PC-3 (cell line): ENCODE data around the gene DLG5. TPM values are rescaled to one million over a fixed set of nuclear protein-coding genes. Genes with fewer than 3 reads are reported as not detected.

ENCODE experiments used
- ATAC-seq: fragments of 200-7000 bp; cut with Tn5 transposase; 2 replicates; pipeline ENCODE4 v1.9.1; 2020; ENCODE audit warnings: mild to moderate bottlenecking, moderate library complexity
- BruUV-seq: library from RNA; stranded (reverse); fragments of 400-500 nt; replicated peaks from 2 replicates; lab custom pipeline; 2021; lab: Mats Ljungman, UMichigan
- CTCF ChIA-PET: fragments of 300-600 bp; sonication (Branson Sonifier 250); formaldehyde crosslinking; loops from one replicate; lab custom pipeline; 2022; ENCODE audit warnings: antibody characterized with exemption; lab: Charles Lee
- POLR2A ChIA-PET: fragments of 300-600 bp; sonication (Branson Sonifier 250); formaldehyde crosslinking; loops from one replicate; lab custom pipeline; 2022; ENCODE audit warnings: antibody characterized with exemption; ENCODE audit not compliant: unreplicated experiment; lab: Charles Lee
- DNase-seq: peaks from one replicate; pipeline ENCODE4 v3.0.0-alpha.2; 2015
- H2AFZ ChIP-seq: fragments of 300-600 bp; sonication (generic); 2 replicates; pipeline ENCODE4 v1.6.0; 2016; ENCODE audit warnings: antibody characterized with exemption, low read length
- H3F3A ChIP-seq: fragments of 300-600 bp; sonication (generic); one replicate; pipeline ENCODE4 v1.6.0; 2017; ENCODE audit warnings: antibody characterized with exemption, low read length, control low read depth, mild to moderate bottlenecking; ENCODE audit not compliant: unreplicated experiment
- H3K27ac ChIP-seq: fragments of 300-600 bp; sonication (generic); 2 replicates; pipeline ENCODE4 v1.5.1; 2016; ENCODE audit warnings: mild to moderate bottlenecking, low read length
- H3K27me3 ChIP-seq: fragments of 300-600 bp; sonication (generic); 2 replicates; pipeline ENCODE4 v1.6.1; 2016; ENCODE audit warnings: low read length, mixed read lengths
- H3K36me3 ChIP-seq: fragments of 300-600 bp; sonication (generic); 2 replicates; pipeline ENCODE4 v1.6.1; 2016; ENCODE audit warnings: low read depth, mixed run types, low read length, mixed read lengths
- H3K4me1 ChIP-seq: fragments of 300-600 bp; sonication (generic); 2 replicates; pipeline ENCODE4 v1.5.1; 2016; ENCODE audit warnings: low read length; ENCODE audit not compliant: insufficient read depth
- H3K4me2 ChIP-seq: fragments of 300-600 bp; sonication (generic); 2 replicates; pipeline ENCODE4 v1.6.0; 2016; ENCODE audit warnings: low read length
- H3K4me3 ChIP-seq: fragments of 300-600 bp; sonication (generic); 2 replicates; pipeline ENCODE4 v1.5.1; 2016; ENCODE audit warnings: mild to moderate bottlenecking, low read length, mixed read lengths
- H3K79me2 ChIP-seq: fragments of 300-600 bp; sonication (generic); 2 replicates; pipeline ENCODE4 v1.6.1; 2017; ENCODE audit warnings: low read length, mixed read lengths
- H3K9ac ChIP-seq: fragments of 300-600 bp; sonication (generic); 2 replicates; pipeline ENCODE4 v1.6.0; 2016; ENCODE audit warnings: mild to moderate bottlenecking, low read length
- H3K9me2 ChIP-seq: fragments of 300-600 bp; sonication (generic); replicated peaks from 2 replicates; pipeline ENCODE4 v1.6.1; 2016; ENCODE audit warnings: mixed run types, low read length, mixed read lengths
- H3K9me3 ChIP-seq: fragments of 300-600 bp; sonication (generic); 2 replicates; pipeline ENCODE4 v1.6.1; 2016; ENCODE audit warnings: low read length, mixed read lengths
- H4K20me1 ChIP-seq: fragments of 300-600 bp; sonication (generic); 2 replicates; pipeline ENCODE4 v1.6.1; 2016; ENCODE audit warnings: low read length, mixed read lengths
- EZH2 ChIP-seq: fragments of 300-600 bp; sonication (generic); IDR thresholded peaks from one replicate; pipeline ENCODE4 v1.6.1; 2017; ENCODE audit warnings: antibody characterized with exemption, mild to moderate bottlenecking, low read length; ENCODE audit not compliant: unreplicated experiment
- EZH2phosphoT487 ChIP-seq: fragments of 300-600 bp; sonication (generic); IDR thresholded peaks from 2 replicates; pipeline ENCODE4 v1.6.1; 2018; ENCODE audit warnings: mild to moderate bottlenecking, antibody characterized with exemption, low read length, borderline replicate concordance
- intact Hi-C: fragments of 100-400 bp; cut with micrococcal nuclease; formaldehyde crosslinking; loops from 2 replicates; pipeline ENCODE4 v1.9.0; 2023
- total RNA-seq: library from RNA; depleted of rRNA; stranded (reverse); fragments of >200 nt; gene quantifications from 2 replicates; pipeline ENCODE4 v1.2.3, GENCODE V29; 2014
- TF ChIP-seq, protein P1 (sequence below): fragments of 300-600 bp; sonication (generic); conservative IDR thresholded peaks from 2 replicates; pipeline ENCODE4 v1.5.1; 2017; ENCODE audit warnings: antibody characterized with exemption, low read depth, mild to moderate bottlenecking, low read length

Gene DLG5
- total RNA-seq, 1 experiment from 2014 or later, result 118 TPM

DNA sequence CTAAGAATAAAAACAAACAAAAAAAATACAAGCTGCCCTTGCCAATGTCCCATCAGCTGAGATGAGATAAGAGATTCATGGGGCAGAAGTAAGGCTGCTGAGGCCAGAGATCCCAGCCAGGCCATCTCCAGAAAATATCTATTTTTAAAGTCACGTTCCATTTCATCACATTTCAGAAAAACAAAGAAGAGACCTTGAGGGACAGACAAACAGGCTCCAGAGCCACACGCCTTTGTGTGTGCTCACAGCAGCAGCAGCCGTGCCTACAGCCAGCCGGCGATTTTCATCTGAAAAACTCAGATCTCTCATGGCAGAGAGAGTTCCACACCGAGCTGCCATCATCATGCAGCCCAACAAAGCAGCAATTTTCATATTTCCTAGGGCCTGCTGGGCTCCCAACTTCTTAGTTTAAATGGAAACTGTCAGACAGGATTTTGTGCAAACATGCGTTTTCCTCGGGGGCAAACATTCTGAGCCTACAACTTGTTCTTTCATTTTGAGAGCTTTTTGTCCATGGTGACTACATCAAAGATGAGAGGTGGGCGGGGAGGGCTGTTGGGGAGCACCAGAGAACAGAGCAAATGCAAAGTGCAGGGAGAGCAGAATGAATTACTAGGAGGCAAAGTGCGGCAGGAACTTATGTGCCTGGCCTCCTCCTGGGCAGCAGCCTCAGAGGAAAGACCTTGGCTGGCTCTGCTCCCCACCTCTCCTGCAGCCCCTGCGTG is 38.8 kb downstream of the DLG5 start:
- Histone ChIP-seq H3K4me3 (no peak overlapping the region), H3K79me2 (peaks cover 96% of the 10 kb centered on the region), H3K36me3 (no peaks in the 10 kb centered on the region), H3K4me1 (peaks cover 30% of the 10 kb centered on the region), H3F3A (peaks cover 5% of the 10 kb centered on the region), H3K9me2 (no peaks in the 10 kb centered on the region), H3K9ac (no peak overlapping the region), H2AFZ (no peak overlapping the region), H3K4me2 (peak overlapping the region; percentile 65), H3K27me3 (no peaks in the 10 kb centered on the region), H3K27ac (no peak overlapping the region), H4K20me1 (peaks cover 22% of the 10 kb centered on the region; the same call in 1 of the 2 replicates), H3K9me3 (no peaks in the 10 kb centered on the region)
- DNase-seq (peak; percentile 42), ATAC-seq (no peak)
- ChIA-PET POLR2A (no interaction called here), CTCF (no interaction called here)
- TF ChIP-seq EZH2phosphoT487, result no peak
- TF ChIP-seq, protein P1, sequence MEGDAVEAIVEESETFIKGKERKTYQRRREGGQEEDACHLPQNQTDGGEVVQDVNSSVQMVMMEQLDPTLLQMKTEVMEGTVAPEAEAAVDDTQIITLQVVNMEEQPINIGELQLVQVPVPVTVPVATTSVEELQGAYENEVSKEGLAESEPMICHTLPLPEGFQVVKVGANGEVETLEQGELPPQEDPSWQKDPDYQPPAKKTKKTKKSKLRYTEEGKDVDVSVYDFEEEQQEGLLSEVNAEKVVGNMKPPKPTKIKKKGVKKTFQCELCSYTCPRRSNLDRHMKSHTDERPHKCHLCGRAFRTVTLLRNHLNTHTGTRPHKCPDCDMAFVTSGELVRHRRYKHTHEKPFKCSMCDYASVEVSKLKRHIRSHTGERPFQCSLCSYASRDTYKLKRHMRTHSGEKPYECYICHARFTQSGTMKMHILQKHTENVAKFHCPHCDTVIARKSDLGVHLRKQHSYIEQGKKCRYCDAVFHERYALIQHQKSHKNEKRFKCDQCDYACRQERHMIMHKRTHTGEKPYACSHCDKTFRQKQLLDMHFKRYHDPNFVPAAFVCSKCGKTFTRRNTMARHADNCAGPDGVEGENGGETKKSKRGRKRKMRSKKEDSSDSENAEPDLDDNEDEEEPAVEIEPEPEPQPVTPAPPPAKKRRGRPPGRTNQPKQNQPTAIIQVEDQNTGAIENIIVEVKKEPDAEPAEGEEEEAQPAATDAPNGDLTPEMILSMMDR, result no peak
- TF ChIP-seq EZH2, result no peak
- intact Hi-C loops, result no loop called here
- no TSS peak for BruUV-seq

DNA sequence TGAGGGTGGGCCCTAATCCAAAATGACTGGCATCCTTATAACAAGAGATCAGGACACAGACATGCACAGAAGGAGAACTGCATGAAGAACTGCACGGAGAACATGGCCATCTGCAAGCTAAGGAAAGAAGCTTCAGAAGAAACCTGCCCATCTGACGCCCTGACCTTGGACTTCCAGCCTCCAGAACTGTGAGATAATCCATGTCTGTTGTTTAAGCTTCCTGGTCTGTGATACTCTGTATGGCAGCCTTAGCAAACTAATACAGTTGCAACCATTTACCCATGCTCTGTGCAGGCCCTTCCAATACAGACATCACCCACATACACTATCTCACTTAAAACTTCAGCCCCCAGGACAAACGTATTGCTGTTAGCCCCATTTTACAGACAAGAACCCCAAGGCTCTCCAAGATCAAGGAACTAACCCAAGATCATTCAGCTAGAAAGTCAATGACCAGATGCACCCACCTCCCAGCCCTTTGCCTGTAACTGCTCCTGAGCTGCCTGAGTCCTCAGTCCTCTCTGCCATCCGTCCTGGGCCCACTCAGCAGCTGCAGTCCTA is 39.7 kb downstream of the DLG5 start:
- H3K9ac ChIP-seq, result no peak overlapping the region
- H3K4me1 ChIP-seq, result peaks cover 30% of the 10 kb centered on the region
- H3K27me3 ChIP-seq, result no peaks in the 10 kb centered on the region
- H3K27ac ChIP-seq, result no peak overlapping the region
- TF ChIP-seq, protein P1, result no peak
- TF ChIP-seq EZH2phosphoT487 (no peak), EZH2 (no peak)
- H3K36me3 ChIP-seq, result no peaks in the 10 kb centered on the region
- BruUV-seq, result no TSS peak
- H4K20me1 ChIP-seq, result peaks cover 13% of the 10 kb centered on the region; the same call in 1 of the 2 replicates
- no peaks in the 10 kb centered on the region for H3K9me3 ChIP-seq
- ATAC-seq, result no peak
- peaks cover 5% of the 10 kb centered on the region for H3F3A ChIP-seq
- POLR2A ChIA-PET, result no interaction called here
- H3K79me2 ChIP-seq, result peaks cover 94% of the 10 kb centered on the region
- DNase-seq, result no peak
- H2AFZ ChIP-seq, result no peak overlapping the region
- CTCF ChIA-PET, result no interaction called here
- intact Hi-C loops, result no loop called here
- no peaks in the 10 kb centered on the region for H3K9me2 ChIP-seq
- H3K4me3 ChIP-seq, result no peak overlapping the region
- H3K4me2 ChIP-seq, result no peak overlapping the region

DNA sequence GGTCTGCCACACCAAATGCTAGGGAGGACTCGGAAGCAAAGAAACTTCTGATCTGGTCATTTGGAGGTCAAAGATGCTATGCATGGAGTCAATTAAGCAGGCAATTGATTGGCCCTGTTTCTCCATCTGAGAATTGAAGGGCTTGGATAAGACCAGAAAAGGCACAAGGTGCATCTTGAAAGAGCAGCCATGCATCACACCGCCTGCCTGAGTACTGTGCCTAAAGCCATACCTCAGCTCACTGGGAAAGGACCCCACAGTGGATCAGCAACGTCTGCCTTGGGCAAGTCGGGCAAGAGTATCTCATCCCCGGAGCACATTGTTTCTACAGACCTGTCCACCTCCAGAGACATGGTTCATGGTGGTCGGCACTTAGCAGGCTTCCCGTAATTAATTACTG is 42.4 kb downstream of the DLG5 start:
- Histone ChIP-seq H3K27me3 (no peaks in the 10 kb centered on the region), H3K4me1 (peaks cover 18% of the 10 kb centered on the region), H3F3A (no peaks in the 10 kb centered on the region), H3K9ac (no peak overlapping the region), H3K79me2 (peaks cover 92% of the 10 kb centered on the region), H3K4me2 (no peak overlapping the region), H3K9me3 (no peaks in the 10 kb centered on the region), H3K4me3 (no peak overlapping the region), H3K27ac (no peak overlapping the region), H2AFZ (no peak overlapping the region), H4K20me1 (peaks cover 4% of the 10 kb centered on the region; the same call in 1 of the 2 replicates), H3K36me3 (0 out of 2 replicates have a peak, but pooled peaks cover 4% of the 10 kb centered on the region), H3K9me2 (no peaks in the 10 kb centered on the region)
- POLR2A ChIA-PET, result no interaction called here
- DNase-seq (no peak), ATAC-seq (no peak)
- no TSS peak for BruUV-seq
- intact Hi-C loops, result no loop called here
- CTCF ChIA-PET, result no interaction called here
- TF ChIP-seq EZH2 (no peak), EZH2phosphoT487 (no peak)
- TF ChIP-seq, protein P1, result no peak
